Left renal pelvis (tissue), 4 donors: ENCODE results near the gene ANKIB1. TPM values are rescaled to one million over a fixed set of nuclear protein-coding genes. Genes with fewer than 3 reads are reported as not detected.
"Not testable (repeated sequence)": the region's sequence is repeated elsewhere in the genome, so short reads cannot be mapped to it uniquely, and the experiment has no call there.

Source experiments
- DNase-seq, 4 donors: peaks; one replicate each; pipeline ENCODE4 v3.0.0-alpha.2; 2013; ENCODE audit warnings: low read depth in 4 of 4, low spot score in 3 of 4
- polyA plus RNA-seq, 4 donors: library from polyadenylated mRNA; unstranded; fragments of 120-200 nt; gene quantifications; one replicate each; pipeline ENCODE4 v1.2.1, GENCODE V29; 2013; ENCODE audit not compliant: insufficient read length in 4 of 4

ANKIB1 gene
- polyA plus RNA-seq, 4 donors: 40.6 to 51.8 (median 44.8) TPM

DNA sequence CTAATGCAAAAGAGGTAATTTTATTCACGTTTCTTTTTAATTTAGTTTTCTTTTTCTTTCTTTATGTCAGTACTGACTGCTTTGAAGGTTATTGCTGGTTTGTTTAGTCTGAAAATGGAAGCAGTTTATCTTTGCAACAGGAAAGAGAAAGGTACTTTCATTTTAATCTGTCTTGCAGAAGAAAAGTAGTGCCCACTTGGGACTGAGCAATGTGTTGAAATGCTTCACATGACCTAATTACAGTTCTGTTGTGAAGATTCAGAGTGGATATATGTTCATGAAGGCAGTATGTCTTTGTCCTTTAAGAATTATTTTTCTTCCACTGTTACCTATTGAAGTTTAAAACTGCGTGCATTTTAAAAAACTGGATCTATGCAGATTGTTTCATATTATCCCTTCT lies 80.1 kb downstream of the ANKIB1 start:
- DNase-seq: no peak

DNA sequence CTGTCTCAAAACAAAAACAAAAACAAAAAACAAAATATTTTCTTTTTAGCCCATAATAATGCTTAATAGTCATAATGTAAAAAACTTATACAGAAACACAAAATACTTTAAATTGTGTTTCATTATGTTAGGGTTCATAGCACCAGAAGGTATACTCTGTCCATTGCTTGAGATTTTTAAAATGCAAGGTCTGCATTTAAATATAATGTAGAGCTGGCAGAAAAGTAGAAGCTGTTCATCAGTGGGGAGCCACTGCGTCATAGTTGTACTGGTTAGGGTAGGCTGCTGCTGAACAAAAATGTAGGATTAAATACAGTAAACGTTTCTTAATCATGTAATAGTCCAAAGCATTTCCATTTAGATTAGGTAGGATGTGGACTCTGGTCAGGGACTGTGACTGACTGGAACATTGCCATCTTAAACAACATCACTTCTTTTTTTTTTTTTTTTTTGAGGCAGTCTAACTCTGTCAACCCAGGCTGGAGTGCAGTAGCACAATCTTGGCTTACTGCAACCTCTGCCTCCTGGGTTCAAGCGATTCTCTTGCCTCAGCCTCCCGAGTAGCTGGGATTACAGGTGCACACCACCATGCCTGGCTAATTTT lies 85.2 kb downstream of the ANKIB1 start:
- DNase-seq: no peak

DNA sequence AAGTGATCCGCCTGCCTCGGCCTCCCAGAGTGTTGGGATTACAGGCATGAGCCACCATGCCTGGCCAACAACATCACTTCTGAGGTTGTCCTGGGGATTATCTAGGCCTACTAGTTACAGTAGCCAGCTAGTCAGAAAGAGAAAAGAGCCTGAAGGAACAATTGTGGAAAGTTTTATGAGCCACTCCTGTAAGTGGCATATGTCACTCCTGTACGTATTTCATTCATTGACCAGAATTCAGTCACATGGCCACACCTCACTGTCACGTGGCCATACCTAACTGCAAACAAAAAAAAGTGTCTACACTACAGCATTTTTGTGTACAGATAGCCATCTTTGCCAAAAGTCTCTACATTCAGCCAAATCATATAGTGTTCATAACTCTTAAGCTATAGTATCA lies 85.7 kb downstream of the ANKIB1 start:
- no peak for DNase-seq

DNA sequence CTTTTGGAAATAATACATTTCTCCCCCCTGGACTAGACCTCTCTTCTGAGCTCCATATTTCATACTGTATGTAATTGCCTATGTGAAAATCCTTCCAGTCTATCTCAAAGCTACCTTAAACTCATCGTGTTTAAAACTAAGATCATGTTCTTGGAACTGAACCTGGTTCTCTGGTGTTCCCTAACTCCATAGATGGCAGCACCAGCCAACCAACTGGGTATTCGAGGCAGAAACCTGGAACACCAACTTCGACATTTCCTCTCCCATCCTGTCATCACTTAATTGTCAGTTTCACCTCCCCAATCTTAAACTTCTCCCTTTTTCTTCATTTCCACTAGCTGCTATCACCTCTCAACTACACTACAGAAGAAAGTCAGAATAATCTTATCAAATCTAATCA lies 87.0 kb downstream of the ANKIB1 start:
- DNase-seq: no peak

DNA sequence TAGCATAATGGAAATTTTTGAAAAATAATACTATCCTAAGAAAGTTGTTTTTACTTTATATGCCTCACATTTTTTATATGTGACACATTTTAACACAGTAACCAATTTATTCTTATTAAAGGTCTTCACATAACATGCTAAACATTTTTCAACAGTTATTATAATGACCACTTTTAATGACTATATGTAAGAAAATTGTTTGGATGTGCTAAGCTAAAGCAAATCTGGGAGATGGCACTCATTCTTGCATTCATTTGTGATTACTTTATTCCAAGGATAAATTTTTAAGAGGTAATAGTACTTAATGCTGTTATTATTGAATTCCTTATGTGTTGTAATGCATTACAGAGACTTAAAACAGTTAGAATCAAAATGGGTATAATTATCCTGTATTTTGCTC lies 88.1 kb downstream of the ANKIB1 start:
- no peak for DNase-seq

DNA sequence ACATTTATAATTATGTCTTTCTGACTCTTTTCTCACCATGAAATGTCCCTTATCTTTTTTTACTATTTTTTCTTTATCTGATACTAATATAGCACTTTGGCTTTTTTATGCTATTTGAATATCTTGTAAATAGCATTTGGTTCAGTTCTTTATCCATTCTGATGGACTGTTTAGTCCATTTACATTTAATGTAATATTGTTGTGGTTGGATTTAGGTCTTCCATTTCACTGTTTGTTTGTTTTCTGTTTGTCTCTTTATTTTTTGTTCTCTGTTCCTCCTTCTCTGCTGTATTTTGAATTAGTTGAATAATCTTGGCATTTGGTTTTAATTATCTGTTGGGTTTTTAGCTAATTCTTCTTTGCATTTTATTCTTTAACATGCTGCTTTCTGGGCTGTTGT lies 89.8 kb downstream of the ANKIB1 start:
- no peak for DNase-seq

DNA sequence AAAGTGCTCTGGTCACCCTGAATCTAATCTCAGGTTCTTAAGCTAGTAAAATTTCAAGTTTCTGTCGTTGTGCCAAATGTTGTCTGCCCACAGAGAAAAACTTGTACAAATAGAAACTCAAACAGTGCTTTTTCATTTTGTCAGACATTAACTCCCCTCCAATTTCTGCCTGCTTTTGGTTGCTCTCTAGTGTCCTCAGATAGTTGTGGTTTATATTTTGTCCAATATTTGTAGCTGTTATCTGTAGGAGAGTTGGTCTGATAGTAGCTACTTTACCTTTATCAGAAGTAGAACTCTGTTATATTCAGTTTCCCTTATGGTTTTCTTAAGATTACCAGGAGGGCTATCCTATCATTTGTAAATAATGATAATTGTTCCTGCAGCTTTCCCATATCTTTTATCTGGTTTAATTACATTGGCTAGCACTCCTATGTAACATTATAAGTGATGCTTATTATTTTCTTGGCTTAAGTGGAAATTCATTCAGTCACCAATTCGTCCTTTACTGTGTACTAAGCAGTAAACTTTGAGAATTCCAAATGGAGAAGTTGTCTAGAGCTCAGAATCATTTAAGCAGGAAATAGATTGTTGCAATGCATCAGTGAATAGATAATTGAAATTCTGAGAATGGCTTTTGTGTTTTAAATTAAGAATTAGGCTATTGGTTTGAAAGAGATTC lies 91.0 kb downstream of the ANKIB1 start:
- no peak for DNase-seq

DNA sequence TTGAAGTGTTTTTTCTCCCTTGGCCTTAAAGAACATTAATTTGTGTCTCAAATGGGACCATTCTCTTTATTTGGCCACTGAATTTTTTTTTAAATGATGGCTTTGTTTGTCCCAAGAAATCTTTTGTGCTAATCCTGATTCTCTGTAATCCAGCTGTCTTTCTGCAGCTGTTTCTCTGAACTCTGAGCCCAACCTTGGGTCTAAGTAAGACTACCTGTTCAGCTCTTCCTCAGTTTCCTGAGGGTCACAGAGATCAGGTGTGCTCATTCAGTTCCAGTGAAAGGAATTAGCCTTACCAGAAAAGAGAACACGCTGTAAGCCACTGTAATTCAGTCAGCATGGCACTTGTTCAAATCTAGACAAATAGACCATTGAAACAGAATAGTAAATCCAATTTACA lies 94.2 kb downstream of the ANKIB1 start:
- no peak for DNase-seq

DNA sequence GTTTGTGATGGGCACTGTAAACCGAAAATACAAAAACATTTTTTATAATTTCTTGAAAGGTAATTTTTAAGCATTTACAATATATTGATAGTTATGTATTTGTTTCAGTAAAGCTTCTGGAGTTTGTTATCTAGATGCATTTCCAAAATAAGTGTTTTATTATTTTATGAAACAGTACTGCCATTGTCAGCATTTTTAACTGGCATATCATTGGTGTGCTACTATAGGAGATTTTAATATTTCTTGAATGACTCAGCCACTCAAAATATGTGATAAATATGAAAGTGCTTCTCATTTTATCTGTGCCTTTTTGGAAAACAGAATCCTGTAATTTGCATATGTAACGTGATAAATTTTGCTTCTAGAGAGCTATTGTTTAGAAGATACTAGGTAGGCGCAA lies 97.9 kb downstream of the ANKIB1 start:
- DNase-seq: no peak

DNA sequence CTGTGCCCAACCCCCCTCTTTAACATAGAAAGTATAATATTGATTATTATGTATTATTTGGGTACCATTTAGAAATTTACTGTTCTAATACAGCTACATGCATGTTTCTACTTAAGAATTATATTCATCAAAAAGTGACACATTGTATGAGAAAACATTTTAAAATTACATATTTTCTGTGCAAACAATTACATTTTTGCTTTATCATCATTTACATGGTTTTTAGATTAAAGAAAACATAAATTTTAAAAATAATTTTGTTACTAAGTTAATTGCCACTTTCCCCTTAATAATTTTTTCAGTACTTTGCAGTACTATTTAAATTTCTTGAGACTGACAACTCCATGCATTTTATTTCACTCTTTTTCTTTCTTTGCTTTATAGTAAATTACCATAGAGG lies 106.2 kb downstream of the ANKIB1 start:
- DNase-seq: no peak

DNA sequence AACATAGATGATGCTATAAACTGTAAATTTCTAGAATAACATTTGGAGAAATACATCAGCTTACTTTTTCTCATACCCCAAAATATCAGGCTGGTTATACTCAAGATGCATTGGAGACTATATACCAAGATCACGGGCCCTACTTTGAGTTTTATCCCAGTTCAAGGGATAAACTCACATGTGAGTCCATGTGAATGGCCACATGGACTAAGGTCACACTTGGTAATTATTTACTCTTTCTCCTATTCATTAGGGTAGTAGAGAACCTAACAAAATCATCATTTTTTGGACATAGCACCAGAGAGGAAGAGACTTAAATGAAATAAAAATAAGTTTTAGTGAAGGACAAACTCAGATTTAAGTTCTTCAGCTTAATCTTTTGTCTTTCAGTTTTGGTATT lies 108.4 kb downstream of the ANKIB1 start:
- DNase-seq: no peak

DNA sequence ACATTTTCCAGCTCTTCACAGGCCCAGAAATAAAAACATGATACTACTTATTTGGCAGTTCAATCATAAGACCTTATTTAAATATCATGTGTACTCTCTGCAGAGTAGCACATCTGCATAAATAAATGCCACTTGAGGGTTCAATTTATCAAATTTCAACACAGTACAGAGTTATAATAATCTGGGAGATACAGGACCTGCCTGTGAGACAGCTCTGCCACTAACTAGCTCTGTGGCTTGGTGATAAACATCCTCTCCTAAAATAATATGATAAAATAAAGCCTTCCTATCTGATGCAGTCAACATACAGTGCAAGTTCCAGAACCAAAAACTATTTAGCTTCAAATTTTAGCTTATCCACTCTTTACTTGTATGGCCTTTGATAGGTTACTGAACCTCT lies 110.6 kb downstream of the ANKIB1 start:
- no peak for DNase-seq

DNA sequence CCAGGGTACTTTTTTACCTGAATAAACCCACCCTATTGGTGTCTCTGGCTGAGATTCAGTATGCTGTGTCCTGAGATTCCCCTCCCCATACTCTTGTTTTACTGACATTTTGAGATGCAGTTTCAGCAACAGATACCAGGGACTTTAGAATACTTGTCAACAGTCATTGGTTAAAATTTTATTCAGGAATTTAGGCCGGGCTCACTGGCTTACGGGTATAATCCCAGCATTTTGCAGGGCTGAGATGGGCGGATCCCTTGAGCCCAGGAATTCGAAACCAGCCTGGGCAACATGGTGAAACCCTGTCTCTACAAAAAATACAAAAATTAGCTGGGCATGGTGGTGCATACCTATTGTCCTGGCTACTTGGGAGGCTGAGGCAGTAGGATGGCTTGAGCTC lies 111.5 kb downstream of the ANKIB1 start:
- DNase-seq: no peak

DNA sequence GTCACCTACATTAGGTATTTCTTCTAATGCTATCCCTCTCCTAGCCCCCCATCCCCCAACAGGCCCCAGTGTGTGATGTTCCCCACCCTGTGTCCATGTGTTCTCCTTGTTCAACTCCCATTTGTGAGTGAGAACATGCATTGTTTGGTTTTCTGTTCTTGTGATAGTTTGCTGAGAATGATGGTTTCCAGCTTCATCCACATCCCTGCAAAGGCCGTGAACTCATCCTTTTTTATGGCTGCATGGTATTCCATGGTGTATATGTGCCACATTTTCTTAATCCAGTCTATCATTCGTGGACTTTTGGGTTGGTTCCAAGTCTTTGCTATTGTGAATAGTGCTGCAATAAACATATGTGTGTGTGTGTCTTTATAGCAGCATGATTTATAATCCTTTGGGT lies 113.4 kb downstream of the ANKIB1 start:
- not testable (repeated sequence) for DNase-seq

DNA sequence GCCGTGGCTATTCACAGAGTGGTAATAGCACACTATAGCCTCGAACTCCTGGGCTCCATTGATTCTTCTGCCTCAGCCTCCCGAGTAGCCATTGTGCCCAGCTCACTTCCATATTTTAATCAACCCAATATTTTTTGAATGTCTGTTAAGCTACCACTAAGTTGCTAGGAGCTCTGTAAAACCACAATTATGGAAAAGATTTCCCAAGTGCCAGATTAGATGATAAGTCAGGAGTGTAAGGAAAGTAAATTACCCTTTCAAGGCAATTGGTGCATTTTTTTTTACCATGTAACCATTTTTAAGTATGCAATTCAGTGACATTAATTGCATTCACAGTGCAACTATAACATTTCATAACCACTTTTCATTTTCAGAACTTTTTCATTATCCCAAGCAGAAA lies 114.0 kb downstream of the ANKIB1 start:
- DNase-seq: no peak

DNA sequence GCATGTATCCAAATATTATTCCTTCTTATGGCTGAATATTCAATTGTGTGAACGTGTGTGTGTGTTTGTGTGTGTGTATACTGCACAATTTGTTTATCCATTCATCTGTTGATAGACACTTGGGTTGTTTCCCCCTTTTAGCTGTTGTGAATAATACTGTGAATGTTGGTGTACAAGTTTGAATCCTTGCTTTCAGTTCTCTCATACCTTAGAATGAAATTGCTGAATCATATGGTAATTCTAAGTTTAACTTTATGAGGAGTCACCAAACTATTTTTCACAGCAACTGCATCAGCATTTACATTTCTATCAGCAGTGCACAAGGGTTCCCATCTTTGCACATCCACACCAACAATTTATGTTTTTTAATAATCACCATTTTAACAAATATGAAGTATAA lies 114.6 kb downstream of the ANKIB1 start:
- DNase-seq: no peak

DNA sequence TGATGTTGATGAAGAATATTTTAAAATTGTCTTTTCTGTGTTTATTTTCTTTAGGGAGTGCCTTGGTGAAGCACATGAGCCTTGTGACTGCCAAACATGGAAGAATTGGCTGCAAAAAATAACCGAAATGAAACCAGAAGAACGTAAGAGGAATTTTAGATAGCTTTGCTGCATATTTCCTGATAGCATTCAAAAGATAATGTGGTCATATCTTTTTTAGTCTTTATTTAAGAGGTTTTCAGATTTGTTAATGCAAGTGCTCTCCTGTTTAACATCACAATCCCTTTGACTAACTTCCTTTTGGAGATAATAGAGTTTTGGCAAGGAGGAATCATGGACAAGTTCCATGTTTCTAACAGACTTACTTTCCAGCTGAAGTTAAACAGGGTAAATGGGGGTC lies 116.4 kb downstream of the ANKIB1 start:
- no peak for DNase-seq

DNA sequence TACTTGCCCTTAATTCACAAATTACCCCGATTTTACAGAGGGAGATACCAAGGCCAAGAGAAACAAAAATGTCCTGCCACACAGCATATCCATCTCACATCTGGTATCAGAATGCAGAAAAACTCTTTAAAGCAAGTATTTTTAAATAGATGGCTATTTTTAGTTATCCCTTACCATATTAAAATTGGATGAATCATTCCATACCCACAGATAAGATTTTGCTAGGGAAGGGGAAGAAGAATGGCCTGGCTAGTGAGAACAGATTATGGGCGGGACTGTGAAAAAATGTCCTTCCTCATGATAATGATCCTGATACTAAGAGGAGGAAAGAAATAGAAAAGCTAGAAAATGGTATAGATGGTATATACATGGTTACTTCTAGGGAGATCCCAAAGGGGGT lies 121.0 kb downstream of the ANKIB1 start:
- no peak for DNase-seq

DNA sequence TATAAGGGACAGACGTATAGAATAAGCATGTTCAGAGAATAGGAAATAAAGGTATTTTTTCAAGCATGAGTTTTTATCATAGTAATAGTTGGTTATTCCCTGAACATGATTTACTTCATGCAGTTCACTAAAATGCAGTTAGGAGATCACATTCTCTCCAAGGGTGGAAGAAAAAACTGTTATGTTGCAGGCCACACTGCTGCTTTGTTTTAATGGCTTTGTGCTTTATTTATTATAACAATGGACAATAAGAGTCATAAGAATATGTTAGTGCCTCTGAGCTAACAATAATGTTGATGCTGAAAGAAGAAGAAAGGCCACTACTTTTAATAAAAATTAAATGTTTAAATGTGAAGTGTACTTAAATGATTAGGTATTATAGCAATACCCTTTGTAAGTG lies 123.0 kb downstream of the ANKIB1 start:
- no peak for DNase-seq

DNA sequence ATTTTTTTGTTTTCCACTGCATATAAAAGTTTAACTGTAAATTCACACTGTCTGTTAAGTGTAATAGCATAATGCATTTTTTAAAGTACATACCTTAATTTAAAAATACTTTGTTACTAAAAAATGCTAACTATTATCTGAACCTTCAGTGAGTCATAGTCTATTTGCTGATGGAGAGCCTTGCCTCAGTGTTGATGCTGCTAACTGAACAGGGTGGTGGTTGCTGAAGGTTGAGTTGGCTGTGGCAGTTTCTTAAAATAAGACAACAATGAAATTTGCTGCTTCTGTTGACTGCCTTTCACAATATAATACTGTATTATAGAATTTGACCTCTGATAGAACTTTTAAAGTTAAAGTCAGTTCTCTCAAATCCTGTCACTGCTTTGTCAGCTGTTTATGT lies 129.2 kb downstream of the ANKIB1 start:
- DNase-seq: no peak

DNA sequence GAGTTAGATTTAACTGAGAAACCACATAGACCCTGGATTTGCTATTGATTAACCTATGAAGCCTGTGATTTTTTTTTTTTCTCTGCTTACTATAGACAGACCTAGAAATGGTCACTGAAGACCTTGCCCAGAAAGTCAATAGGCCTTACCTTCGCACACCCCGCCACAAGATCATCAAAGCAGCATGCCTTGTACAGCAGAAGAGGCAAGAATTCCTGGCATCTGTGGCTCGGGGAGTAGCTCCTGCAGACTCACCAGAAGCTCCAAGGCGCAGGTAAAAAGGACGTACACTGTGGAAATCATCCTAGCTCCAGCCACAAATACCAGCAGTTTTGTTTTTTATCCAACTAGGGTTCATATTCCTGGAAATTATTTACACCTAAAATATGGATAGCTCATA lies 145.3 kb downstream of the ANKIB1 start:
- no peak for DNase-seq

DNA sequence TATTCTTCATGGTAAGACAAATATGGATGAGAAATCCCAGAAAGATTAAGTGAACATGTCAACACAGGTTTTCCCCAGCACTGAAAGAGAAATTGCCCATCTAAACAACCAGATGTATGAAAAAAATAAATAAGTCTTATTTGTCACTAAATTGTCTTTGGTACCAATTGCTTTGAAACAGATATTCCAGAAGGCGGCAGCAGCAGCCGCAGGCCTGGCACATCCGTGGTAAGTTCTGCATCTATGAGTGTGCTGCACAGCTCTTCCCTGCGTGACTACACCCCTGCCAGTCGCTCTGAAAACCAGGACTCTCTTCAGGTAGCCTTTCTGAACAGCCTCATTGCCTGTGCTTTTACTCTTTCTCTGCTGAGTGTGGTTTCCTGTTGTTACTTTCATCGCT lies 151.8 kb downstream of the ANKIB1 start:
- no peak for DNase-seq

DNA sequence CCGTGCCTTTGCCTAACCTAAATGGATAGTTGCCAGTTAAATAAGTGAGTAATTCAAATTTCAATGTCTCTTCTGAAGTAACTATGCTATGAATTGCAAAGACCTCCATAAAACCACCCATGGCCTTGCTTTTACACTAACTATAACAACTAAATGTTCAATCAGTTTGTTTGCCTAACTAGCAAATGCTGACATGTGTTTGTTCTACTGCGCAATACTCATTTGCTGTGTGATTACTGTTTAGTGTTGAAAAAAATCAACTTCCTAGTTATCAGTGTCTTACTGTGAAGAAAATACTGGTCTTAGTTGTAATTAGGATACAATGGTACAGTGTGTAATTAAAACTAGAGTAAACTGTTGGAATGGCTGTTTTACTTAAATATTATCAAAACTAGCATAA lies 154.2 kb downstream of the ANKIB1 start:
- DNase-seq: no peak
